Esophagus (tissue), 2 donors: ENCODE data around the gene PTPRZ1. TPM values are rescaled to one million over a fixed set of nuclear protein-coding genes. Genes with fewer than 3 reads are reported as not detected.

ENCODE experiments used
- H3K27ac ChIP-seq, 2 donors: one replicate each; pipeline ENCODE4 v1.5.1; 2013; ENCODE audit warnings: low read depth in 2 of 2, mild to moderate bottlenecking in 2 of 2, inconsistent platforms in 1 of 2, low read length in 1 of 2, moderate library complexity in 1 of 2
- H3K27me3 ChIP-seq, 2 donors: one replicate each; pipeline ENCODE4 v1.6.1; 2013; ENCODE audit warnings: low read length in 2 of 2, control low read depth in 1 of 2, mild to moderate bottlenecking in 1 of 2; ENCODE audit not compliant: insufficient read depth in 2 of 2, control insufficient read depth in 1 of 2
- H3K36me3 ChIP-seq, 2 donors: one replicate each; pipeline ENCODE4 v1.6.1; 2013; ENCODE audit warnings: low read length in 1 of 2; ENCODE audit not compliant: control insufficient read depth in 2 of 2, insufficient read depth in 2 of 2
- H3K4me1 ChIP-seq, 2 donors: one replicate each; pipeline ENCODE4 v1.6.1; 2013; ENCODE audit warnings: low read length in 1 of 2; ENCODE audit not compliant: control insufficient read depth in 2 of 2, insufficient read depth in 2 of 2
- H3K4me3 ChIP-seq, 2 donors: one replicate each; pipeline ENCODE4 v1.5.1; 2013; ENCODE audit warnings: low read length in 2 of 2, mild to moderate bottlenecking in 2 of 2, low read depth in 1 of 2, moderate library complexity in 1 of 2
- H3K9me3 ChIP-seq, 2 donors: one replicate each; pipeline ENCODE4 v1.6.1; 2013; ENCODE audit warnings: mild to moderate bottlenecking in 2 of 2, low read depth in 1 of 2, low read length in 1 of 2, moderate library complexity in 1 of 2; ENCODE audit not compliant: control insufficient read depth in 2 of 2, insufficient read depth in 1 of 2
- WGBS, 2 donors: extraction: QIAGEN DNeasy Blood & Tissue Kit; methylation state at CpG; one replicate each; pipeline ENCODE4 v1.1.7; 2013; 5-methylcytosine and 5-hydroxymethylcytosine counted together
- polyA plus RNA-seq, 2 donors: library from polyadenylated mRNA; stranded (reverse); fragments of 200-250 nt; gene quantifications; one replicate each; pipeline ENCODE4 v1.2.3, GENCODE V29; 2013
- donor health status: healthy with polysubstance abuse.
- donor health status: Bipolar disorder and iron deficiency.

PTPRZ1 gene
- polyA plus RNA-seq, 2 donors, result 9.3 to 13.3 TPM

DNA sequence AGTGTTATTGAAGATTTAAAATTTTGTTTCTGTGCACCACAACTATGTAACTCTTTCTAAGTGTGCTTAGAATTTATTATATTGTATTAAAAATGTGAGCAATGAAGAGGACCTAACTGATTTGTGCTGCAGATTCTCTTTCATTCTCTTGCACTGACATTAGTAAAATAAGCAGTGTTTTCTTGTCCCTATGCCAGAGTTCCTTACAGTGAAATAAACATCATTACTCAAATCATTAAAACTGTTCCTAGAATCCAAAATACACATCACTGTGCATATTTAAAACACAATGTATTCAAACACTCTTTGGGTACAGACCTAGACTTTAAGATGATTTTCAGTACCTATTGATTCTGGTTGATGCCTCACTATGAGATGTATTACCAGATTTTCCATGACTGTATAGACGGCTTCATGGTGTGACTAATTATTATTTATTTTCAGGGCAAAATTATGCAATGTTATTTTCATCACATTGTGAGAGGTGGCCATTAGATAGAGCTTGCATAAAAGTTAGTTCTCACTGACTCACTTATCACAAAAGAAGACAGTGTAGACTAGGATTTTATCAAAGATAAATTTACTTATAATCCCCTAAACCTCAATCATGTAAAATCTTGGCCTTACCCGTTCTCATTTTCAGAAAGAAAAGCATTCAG is 93.4 kb downstream of the PTPRZ1 start:
- no peak overlapping the region for H3K27ac ChIP-seq
- H3K4me1 ChIP-seq, result no peaks in the 10 kb centered on the region
- H3K27me3 ChIP-seq, result no peaks in the 10 kb centered on the region
- no peak overlapping the region for H3K4me3 ChIP-seq
- H3K36me3 ChIP-seq, result no peaks in the 10 kb centered on the region
- 42 to 43% methylated on average over 2 of the region's 2 CpGs for WGBS, 2 donors
- H3K9me3 ChIP-seq, result no peaks in the 10 kb centered on the region

DNA sequence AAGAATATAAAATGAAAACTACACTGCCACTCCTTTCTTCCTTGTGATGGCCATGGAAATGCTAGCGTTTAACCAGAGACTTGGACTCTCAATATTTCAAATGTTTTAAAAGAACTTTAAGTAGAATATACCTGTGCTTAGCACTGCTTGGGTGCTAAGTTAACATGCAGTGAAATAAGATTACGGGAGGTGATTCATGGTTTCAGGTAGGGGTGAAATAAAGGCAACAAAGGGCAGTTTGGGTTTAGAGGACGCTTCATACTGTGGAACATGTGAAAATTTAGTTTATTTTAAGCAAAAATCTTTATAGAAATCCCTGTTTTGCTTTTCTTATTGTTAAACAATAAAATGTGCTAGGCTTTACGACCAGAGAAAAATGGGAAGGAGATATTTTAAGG is 94.0 kb downstream of the PTPRZ1 start:
- WGBS, 2 donors, result 81 to 83% methylated on average over 4 of the region's 4 CpGs

DNA sequence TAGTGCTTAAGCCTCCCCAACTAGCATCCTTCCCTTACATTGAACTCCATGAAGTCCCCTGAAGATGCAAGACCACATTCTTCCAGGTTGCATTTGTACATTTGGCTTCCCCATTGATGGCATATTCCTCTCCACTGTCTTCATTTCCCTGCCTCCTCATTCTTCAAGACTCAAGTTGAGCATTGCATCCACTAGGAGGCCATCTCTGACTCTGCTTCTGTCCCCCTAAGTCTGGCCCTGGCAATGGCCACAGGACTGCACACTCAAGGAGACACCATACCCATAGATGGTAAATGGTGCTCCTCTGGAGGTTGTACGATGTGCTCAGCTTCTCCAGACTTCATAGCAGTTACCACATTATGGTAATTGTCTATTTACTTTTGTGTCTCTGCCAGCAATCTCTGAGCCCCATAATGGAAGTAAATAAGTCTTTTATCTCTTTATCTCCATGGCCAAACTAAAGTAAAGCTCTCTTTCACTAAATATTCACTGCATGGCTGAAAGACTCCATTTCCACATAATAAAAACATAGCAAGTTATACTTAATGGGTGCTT is 112.6 kb downstream of the PTPRZ1 start:
- Histone ChIP-seq H3K4me1 (no peaks in the 10 kb centered on the region), H3K27ac (no peak overlapping the region), H3K9me3 (no peaks in the 10 kb centered on the region), H3K36me3 (peaks cover 0 to 2% of the 10 kb centered on the region in 2 donors), H3K27me3 (no peaks in the 10 kb centered on the region), H3K4me3 (no peak overlapping the region)
- WGBS, 2 donors, result 82 to 87% methylated on average over 1 of the region's 1 CpG

More for the DNA sequence above, 94.0 kb downstream of the PTPRZ1 start:
- Histone ChIP-seq H3K9me3 (no peaks in the 10 kb centered on the region), H3K4me1 (no peaks in the 10 kb centered on the region), H3K36me3 (no peaks in the 10 kb centered on the region), H3K4me3 (no peak overlapping the region), H3K27ac (no peak overlapping the region), H3K27me3 (no peaks in the 10 kb centered on the region)

DNA sequence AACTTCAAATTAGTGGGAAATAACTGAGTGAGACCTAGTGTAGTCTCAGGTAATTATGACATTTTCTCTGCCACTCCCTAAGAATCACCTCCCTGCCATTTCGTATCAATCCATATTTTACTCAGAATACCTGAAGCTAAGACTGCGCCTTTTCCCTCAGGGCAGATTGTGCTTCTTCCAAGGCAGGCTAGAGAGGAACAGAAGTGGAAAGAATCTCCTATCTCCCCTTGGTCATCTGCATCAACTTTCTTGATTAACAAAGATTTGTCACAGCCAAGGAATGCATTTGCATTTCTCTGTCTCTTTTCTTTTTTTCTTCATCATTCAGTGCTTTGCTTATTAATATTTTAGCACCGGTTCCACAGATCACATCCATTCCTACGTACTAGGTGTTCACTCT is 119.1 kb downstream of the PTPRZ1 start:
- H3K27me3 ChIP-seq, result no peaks in the 10 kb centered on the region
- no peak overlapping the region for H3K27ac ChIP-seq
- H3K4me1 ChIP-seq, result no peaks in the 10 kb centered on the region
- no peak overlapping the region for H3K4me3 ChIP-seq
- no peaks in the 10 kb centered on the region for H3K36me3 ChIP-seq
- WGBS, 2 donors, result 71 to 75% methylated on average over 4 of the region's 4 CpGs
- no peaks in the 10 kb centered on the region for H3K9me3 ChIP-seq

DNA sequence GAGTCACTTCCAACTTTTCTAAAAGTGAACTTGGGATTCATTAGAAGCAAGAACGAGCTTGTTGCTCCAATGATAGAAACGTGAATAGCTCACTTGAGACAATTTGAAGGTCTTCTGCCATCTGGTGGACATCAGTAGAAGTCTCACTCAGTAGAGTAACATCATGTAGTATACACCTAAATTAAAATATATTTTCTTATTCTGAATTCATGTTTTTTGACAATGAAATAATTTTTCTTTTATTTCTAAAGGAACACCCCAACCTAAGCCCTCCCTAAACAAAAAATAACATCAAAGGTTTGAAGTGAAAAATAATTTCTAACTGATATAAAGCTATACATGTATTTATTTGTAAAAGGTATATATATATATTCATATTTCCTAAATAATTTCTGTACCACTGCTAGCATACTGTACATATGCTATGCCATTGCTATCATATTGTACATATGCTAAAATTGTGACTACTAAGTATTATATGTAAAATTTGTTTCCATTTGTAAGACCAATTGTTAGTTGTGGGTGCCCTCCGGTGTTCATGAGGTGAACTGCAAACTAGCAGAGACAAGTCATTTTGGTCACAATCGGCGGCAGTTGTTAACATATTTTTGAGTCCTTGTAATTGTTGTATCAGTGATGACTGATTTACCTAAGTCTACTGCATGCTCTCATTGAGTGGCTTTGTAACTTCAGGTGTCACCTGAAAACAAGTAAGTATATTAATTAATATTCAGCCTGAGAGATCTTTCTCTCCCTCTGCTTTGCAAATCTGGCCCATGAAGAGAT is 121.9 kb downstream of the PTPRZ1 start:
- H3K27me3 ChIP-seq, result no peaks in the 10 kb centered on the region
- H3K27ac ChIP-seq, result no peak overlapping the region
- no peak overlapping the region for H3K4me3 ChIP-seq
- WGBS, 2 donors, result 10 to 11% methylated on average over 5 of the region's 5 CpGs
- no peaks in the 10 kb centered on the region for H3K4me1 ChIP-seq
- no peaks in the 10 kb centered on the region for H3K9me3 ChIP-seq
- H3K36me3 ChIP-seq, result no peaks in the 10 kb centered on the region

DNA sequence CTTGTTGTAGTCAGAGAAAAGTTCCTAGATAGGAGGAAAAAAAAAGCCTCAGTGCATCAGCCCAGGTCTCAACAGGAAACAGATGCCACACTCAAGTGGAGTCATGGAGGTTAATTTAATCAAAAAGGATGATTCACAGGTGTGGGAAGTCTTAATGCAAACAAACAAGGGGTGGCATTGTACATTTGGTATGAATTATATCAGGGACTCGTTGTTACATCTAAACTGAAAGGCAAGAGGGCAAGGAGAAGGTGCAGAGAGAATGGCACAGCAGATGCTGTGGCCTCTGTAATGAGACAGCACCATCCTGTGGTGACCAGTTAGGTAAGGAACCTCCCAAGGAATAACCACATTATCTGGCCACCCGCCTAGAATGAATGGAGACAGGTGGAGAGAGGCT is 133.7 kb downstream of the PTPRZ1 start:
- H3K9me3 ChIP-seq, result no peaks in the 10 kb centered on the region
- 6 to 14% methylated on average over 2 of the region's 2 CpGs for WGBS, 2 donors
- H3K36me3 ChIP-seq, result peaks cover 0 to 4% of the 10 kb centered on the region in 2 donors
- H3K27me3 ChIP-seq, result no peaks in the 10 kb centered on the region
- no peaks in the 10 kb centered on the region for H3K4me1 ChIP-seq
- H3K27ac ChIP-seq, result no peak overlapping the region
- no peak overlapping the region for H3K4me3 ChIP-seq

DNA sequence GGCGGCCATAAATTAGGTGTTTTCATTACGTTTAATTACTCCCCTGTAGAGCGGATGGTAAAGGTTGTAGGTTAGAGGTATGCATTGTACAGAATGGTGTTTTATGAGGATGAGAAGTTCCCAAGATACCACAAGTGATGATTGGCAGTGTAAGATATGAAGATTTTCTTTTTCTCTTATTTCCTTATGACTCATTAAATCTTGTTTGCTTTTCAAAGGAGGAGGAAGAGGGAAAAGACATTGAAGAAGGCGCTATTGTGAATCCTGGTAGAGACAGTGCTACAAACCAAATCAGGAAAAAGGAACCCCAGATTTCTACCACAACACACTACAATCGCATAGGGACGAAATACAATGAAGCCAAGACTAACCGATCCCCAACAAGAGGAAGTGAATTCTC is 137.2 kb downstream of the PTPRZ1 start:
- no peaks in the 10 kb centered on the region for H3K9me3 ChIP-seq
- no peaks in the 10 kb centered on the region for H3K27me3 ChIP-seq
- H3K4me3 ChIP-seq, result no peak overlapping the region
- no peak overlapping the region for H3K27ac ChIP-seq
- H3K36me3 ChIP-seq, result peaks cover 0 to 4% of the 10 kb centered on the region in 2 donors
- no peaks in the 10 kb centered on the region for H3K4me1 ChIP-seq
- 91 to 95% methylated on average over 7 of the region's 7 CpGs for WGBS, 2 donors

DNA sequence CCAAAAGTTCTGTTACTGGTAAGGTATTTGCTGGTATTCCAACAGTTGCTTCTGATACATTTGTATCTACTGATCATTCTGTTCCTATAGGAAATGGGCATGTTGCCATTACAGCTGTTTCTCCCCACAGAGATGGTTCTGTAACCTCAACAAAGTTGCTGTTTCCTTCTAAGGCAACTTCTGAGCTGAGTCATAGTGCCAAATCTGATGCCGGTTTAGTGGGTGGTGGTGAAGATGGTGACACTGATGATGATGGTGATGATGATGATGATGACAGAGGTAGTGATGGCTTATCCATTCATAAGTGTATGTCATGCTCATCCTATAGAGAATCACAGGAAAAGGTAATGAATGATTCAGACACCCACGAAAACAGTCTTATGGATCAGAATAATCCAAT is 140.1 kb downstream of the PTPRZ1 start:
- no peaks in the 10 kb centered on the region for H3K9me3 ChIP-seq
- H3K4me3 ChIP-seq, result no peak overlapping the region
- 68 to 81% methylated on average over 2 of the region's 2 CpGs for WGBS, 2 donors
- no peaks in the 10 kb centered on the region for H3K4me1 ChIP-seq
- no peak overlapping the region for H3K27ac ChIP-seq
- peaks cover 0 to 4% of the 10 kb centered on the region in 2 donors for H3K36me3 ChIP-seq
- no peaks in the 10 kb centered on the region for H3K27me3 ChIP-seq

DNA sequence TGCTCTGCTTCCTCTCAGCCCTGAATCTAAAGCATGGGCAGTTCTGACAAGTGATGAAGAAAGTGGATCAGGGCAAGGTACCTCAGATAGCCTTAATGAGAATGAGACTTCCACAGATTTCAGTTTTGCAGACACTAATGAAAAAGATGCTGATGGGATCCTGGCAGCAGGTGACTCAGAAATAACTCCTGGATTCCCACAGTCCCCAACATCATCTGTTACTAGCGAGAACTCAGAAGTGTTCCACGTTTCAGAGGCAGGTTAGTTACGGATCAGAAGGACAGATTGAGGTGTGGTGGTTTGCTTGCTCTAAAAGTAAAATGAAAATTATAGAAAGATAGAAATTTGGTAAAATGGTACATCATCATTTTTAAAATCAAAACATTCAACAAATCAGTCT is 140.7 kb downstream of the PTPRZ1 start:
- 86 to 87% methylated on average over 3 of the region's 3 CpGs for WGBS, 2 donors
- no peak overlapping the region for H3K27ac ChIP-seq
- H3K9me3 ChIP-seq, result no peaks in the 10 kb centered on the region
- H3K4me3 ChIP-seq, result no peak overlapping the region
- H3K4me1 ChIP-seq, result no peaks in the 10 kb centered on the region
- no peaks in the 10 kb centered on the region for H3K27me3 ChIP-seq
- peaks cover 0 to 4% of the 10 kb centered on the region in 2 donors for H3K36me3 ChIP-seq
